PFSK-1 (cell line): ENCODE measurements around the gene PHPT1.

Source experiments
- FOXP2 ChIP-seq: optimal IDR thresholded peaks from 2 replicates; pipeline ENCODE3; 2011; ENCODE audit warnings: borderline replicate concordance, control low read depth, inconsistent platforms; ENCODE audit not compliant: insufficient read depth; ENCODE audit errors: extremely low read length, extremely low read depth
- POLR2AphosphoS5 ChIP-seq: IDR thresholded peaks from 2 replicates; pipeline ENCODE4 v1.6.1; 2012; ENCODE audit warnings: low read depth, mild to moderate bottlenecking, control low read depth, low read length, moderate library complexity
- SIN3A ChIP-seq: IDR thresholded peaks from 2 replicates; pipeline ENCODE4 v1.6.1; 2012; ENCODE audit warnings: mild to moderate bottlenecking, low read length, moderate library complexity, borderline replicate concordance; ENCODE audit not compliant: insufficient read depth
- TAF1 ChIP-seq: IDR thresholded peaks from 2 replicates; pipeline ENCODE4 v1.6.1; 2012; ENCODE audit warnings: low read length, control low read depth, borderline replicate concordance; ENCODE audit not compliant: insufficient read depth
- TF ChIP-seq, protein P1 (sequence below), 2 experiments: IDR thresholded peaks; 2 replicates each; pipeline versions ENCODE4 v1.6.1 to v1.8.0; 2011 to 2012; ENCODE audit warnings: low read depth in 2 of 2, low read length in 2 of 2, control low read depth in 1 of 2, inconsistent platforms in 1 of 2, mild to moderate bottlenecking in 1 of 2, moderate library complexity in 1 of 2; ENCODE audit not compliant: insufficient read depth in 1 of 2

Gene PHPT1

GRCh38 chr9:136804509-136805206 lies 44.6 kb upstream of the PHPT1 start:
- no peak for TF ChIP-seq POLR2AphosphoS5
- TF ChIP-seq FOXP2, result no peak
- TF ChIP-seq TAF1, result no peak
- TF ChIP-seq SIN3A, result no peak
- TF ChIP-seq, protein P1, sequence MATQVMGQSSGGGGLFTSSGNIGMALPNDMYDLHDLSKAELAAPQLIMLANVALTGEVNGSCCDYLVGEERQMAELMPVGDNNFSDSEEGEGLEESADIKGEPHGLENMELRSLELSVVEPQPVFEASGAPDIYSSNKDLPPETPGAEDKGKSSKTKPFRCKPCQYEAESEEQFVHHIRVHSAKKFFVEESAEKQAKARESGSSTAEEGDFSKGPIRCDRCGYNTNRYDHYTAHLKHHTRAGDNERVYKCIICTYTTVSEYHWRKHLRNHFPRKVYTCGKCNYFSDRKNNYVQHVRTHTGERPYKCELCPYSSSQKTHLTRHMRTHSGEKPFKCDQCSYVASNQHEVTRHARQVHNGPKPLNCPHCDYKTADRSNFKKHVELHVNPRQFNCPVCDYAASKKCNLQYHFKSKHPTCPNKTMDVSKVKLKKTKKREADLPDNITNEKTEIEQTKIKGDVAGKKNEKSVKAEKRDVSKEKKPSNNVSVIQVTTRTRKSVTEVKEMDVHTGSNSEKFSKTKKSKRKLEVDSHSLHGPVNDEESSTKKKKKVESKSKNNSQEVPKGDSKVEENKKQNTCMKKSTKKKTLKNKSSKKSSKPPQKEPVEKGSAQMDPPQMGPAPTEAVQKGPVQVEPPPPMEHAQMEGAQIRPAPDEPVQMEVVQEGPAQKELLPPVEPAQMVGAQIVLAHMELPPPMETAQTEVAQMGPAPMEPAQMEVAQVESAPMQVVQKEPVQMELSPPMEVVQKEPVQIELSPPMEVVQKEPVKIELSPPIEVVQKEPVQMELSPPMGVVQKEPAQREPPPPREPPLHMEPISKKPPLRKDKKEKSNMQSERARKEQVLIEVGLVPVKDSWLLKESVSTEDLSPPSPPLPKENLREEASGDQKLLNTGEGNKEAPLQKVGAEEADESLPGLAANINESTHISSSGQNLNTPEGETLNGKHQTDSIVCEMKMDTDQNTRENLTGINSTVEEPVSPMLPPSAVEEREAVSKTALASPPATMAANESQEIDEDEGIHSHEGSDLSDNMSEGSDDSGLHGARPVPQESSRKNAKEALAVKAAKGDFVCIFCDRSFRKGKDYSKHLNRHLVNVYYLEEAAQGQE (IDR thresholded peaks at IDR 0.05; ENCODE audit: insufficient read depth in 1 of 2, low read depth in 2 of 2, low read length in 2 of 2), result no peak

- TF ChIP-seq POLR2AphosphoS5 (no peak), TAF1 (no peak), FOXP2 (no peak), SIN3A (no peak)
- TF ChIP-seq, protein P1 (IDR thresholded peaks at IDR 0.05; ENCODE audit: insufficient read depth in 1 of 2, low read depth in 2 of 2, low read length in 2 of 2), result no peak
Measured at GRCh38 chr9:136805207-136805740, 43.9 kb upstream of the PHPT1 start.

- no peak for TF ChIP-seq POLR2AphosphoS5
- TF ChIP-seq, protein P1 (IDR thresholded peaks at IDR 0.05; ENCODE audit: insufficient read depth in 1 of 2, low read depth in 2 of 2, low read length in 2 of 2), result no peak
- no peak for TF ChIP-seq TAF1
- TF ChIP-seq FOXP2, result no peak
- TF ChIP-seq SIN3A, result no peak
Measured at GRCh38 chr9:136806067-136806466, 43.1 kb upstream of the PHPT1 start.

DNA sequence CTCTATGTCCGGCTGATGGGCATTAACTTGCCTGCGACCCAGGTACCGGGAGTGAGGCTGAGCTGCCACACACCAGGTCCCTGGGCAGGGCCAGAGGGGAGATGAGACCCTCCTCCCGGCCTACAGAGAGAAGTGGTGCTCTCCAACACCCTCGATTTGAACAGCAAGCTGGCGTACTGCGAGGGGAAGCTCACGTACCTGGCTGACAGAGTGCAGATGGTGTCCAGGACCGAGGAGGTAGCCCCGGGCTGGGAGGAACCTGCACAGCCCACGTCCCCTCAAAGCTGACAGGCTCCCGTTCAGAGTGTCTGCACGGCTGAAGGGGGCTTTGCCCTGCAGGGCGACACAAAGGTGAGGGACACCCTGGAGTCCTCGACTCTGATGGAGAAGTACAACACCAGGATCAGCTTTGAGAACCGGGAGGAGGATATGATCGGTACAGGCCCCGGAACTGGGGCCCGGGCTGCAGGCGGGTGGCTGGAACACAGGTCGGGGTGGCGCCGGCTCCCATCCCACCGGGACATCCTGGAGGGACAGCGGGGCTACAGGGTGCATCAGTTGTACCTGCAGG lies 42.5 kb upstream of the PHPT1 start:
- TF ChIP-seq, protein P1 (IDR thresholded peaks at IDR 0.05; ENCODE audit: insufficient read depth in 1 of 2, low read depth in 2 of 2, low read length in 2 of 2), result no peak
- TF ChIP-seq SIN3A, result no peak
- TF ChIP-seq TAF1, result no peak
- no peak for TF ChIP-seq POLR2AphosphoS5
- no peak for TF ChIP-seq FOXP2
